Epidermal melanocyte (primary cell): ENCODE measurements around the gene CCNQ.

Experiments
- DNase-seq: peaks from one replicate; pipeline ENCODE4 v3.0.0; 2011; ENCODE audit warnings: low spot score; ENCODE audit not compliant: insufficient read length

Gene CCNQ

DNA sequence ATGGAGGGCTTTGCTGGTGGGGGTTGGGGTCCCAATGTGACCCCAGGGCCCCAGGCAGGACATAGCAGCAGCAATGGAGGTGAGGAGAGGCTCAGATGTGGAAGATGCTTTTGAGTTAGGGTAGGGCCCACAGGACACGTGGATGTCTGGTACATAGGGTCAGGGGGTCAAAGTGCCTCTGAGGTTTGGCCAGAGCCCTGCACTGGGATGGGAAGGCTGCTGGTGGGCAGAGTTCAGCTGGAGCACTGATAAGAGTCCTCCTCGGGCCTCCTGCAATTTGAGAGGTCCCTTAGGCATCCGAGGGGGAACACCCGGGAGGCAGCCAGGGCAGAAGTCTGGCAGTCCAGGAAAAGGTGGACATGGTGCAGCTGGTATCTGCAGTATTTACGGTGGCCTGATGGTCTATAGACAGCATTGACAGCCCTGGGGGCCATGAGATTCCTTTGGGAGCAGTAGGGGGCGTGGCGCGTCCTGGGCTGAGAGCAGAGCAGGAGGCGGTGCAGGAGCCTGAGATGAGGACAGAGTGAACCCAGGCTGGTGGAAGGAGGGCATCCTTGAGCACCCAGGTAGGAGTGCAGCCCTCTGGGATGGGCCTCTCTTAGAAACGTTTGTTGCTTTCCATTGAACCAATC lies 22.6 kb downstream of the CCNQ start:
- DNase-seq, result no peak

DNA sequence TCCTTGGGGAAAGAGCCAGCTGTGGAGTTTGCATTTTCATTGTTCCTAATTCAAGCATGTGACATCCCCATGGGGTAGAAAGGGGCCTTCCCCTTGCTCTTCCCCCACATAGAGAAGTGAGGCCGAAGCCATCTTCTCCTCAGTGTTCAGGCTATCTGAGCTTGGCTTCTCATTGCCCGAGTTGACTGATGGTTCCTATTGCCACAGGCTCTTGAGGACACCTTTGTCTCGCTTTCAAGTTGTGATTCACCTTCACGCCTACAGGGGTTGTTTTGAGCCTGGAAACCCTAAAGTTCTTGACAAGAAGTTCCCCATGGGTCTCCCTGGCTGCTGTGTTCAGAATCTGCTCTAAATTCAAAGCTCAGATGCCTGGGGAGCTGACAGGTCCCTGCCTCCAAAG lies 25.0 kb downstream of the CCNQ start:
- no peak for DNase-seq

DNA sequence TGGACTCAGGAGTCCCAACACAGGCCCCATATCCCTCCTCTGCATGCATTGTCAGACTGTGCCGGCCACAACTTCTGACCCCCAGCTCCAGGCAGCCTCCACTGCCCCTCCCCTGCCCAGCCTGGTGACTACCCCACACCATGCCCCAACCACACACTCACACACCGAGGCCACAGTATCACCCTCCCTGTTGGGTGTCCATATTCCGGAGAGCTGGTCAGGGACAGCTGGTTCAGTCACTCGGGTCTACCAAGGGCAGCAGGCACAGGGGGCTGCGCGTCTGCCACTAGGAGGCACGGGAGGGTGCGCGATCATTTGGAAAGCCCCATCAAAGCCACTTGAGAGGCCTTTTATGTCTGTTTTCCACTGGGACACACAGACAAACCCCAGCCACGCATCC lies 26.3 kb downstream of the CCNQ start:
- no peak for DNase-seq

DNA sequence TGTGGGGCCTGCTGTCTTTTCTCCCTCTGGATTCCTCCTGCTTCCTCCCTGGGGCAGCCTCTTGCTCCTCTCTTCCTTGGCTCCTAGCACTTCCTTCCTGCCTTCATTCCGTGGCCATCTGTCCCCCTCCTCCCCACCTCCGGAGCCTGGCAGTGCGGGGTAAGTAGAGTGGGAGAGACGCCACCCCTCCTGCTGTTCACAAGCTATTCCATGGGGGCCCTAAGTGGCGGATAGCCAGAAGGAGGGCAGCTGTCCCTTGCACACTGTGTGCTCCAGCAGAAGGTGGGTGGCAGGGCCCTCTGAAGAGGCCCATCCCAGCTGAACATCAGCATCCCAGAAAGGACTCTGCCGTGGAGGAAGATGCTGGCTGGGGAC lies 27.4 kb downstream of the CCNQ start:
- no peak for DNase-seq

DNA sequence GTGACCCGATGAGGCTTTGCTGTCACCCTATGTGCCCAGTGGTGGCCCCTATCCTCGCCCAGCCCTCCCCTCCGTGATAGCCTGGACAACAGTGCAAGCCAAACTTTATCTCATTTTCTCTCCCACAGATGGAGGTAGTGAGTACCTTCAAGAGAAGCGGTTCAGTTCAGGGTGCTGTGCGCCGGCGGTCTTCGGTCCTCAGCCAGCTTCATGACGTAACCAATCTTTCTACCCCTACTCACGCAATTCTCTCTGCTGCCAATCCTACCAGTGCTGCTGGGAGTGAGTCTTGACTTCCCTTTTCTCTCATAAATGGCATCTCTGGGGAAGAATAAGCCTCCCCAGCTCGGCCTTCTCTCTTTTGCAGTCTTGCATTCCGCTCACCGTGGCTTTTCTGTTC lies 29.5 kb downstream of the CCNQ start:
- no peak for DNase-seq

DNA sequence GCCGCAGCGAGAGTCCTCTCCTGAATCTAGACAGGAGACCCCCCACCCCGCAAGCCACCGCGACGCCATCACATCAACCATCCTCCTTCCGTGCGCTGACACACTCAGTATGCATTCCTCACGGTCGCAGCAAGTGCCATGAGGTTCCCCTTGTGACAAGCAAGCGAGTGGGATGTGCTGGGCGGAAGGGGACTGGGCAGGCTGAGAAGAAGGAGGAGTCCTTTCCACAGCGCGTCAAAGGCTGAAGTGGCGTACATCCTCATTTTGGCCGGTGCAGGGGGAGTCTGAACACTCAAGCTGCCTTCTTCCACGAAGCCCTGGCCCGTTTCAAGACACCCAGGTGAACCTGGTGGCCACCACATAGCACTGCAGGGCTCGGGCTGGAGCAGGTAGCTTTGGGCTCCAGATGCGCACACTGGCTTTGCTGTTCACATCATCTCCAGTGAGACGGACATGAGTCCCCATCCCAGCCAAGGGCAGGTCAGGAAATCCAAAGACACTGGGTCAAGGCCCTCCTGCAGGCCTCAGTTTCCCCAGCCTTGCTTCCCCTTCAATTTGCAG lies 30.4 kb downstream of the CCNQ start:
- no peak for DNase-seq

DNA sequence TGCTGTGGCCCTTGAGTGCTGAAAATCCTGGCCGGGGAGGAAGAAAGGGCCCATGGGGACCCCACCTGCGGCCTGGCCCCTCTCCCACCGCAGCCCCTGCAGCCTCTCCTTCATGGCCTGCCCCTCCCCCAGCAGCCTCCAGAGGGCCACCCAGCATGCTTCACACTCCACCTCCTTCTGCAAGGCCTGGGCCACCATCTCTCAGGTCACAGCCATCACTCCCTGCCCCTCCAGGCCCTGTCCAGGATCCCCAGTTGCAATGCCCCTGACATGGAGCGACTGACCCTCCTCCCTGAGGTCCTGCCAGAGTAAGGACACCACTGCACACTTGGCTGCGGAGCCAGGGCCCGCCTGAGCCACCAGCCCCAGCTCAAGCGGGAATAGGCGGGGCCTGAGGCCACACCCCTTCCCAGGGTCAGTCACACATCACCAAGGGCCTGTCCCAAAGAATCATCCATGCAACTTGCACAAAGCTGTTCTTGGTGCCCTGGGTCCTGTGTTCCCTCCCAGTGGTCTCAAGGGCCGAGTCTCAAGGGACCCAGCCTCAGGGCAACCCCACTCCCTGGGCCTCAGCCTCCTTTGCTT lies 32.9 kb downstream of the CCNQ start:
- no peak for DNase-seq

DNA sequence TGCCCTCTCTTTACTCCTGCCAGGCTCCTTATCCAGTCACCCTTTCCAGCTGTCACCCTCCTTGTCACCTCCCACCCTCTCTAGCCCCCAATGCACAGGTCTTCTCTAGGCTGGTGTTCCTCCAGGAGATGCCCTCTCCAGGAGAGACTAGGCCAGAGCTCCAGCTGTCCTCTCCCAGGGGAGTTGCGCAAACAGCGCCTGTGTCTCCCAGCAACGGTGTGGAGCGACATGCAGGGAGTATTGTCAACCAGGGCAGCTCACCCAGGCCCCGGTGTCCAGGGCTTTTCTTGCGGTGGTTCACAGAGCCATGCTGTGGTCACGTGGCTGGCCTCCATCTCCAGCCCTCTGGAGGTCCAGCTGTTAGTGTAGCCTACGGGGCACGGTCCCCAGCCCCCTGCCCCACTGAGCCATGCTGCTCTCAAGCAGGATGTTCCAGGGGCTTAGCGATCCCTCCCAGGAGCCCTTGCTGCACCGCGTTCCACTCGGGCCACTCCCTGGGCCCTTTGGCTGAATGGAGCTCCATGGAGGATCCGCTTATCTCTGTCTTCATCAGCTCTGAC lies 34.8 kb downstream of the CCNQ start:
- no peak for DNase-seq

DNA sequence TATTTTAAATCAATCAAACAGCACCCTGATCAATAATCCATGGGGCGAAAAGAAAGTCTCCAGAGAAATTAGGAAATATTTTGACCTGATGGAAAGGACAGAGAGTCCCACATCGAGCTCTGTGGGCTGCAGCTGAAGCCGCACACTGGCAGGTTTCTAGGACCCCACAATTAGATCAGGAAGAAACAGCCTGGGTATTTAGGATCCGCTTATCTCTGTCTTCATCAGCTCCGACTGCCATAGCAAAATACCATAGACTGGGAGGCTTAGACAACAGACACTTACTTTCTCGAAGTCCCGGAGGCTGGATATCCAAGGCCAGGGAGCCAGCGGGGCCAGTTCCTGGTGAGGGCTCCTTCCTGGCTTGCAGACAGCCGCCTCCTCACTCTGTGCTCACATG lies 36.4 kb downstream of the CCNQ start:
- DNase-seq, result no peak

DNA sequence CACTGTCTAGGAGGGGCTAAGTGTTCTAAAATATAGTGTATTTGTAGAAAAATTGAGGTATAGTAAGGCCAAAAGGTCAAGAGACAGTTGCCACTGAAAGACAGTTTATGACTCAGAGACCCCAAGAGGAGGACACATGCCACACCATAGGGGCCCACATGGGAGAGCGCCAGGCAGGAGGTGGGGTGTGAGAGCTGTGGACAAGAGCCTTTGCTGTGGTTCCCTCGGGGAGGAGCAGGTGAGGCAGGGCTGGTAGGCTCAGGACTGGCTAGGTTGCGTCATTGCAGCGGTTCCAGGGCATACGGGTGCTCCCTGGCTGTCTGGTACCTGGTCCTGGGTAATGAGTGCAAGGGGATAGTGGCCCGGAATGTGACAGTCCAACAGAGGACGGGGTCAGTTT lies 37.6 kb downstream of the CCNQ start:
- no peak for DNase-seq

DNA sequence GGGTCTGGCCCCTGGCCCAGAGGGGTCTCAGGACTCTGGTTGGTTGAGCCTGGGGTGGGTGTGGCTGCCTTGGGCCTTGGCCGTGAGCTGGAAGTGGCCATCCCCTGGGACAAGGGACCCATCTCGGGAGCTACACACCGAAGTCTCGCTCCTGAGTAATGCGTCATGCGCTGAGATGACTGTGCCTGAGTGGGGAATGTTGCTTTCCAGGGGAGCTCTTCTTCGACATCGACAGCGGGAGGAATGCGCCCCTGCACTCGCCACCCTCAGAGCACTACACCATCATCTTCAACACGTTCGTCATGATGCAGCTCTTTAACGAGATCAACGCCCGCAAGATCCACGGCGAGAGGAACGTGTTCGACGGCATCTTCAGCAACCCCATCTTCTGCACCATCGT lies 38.5 kb downstream of the CCNQ start:
- DNase-seq, result no peak

DNA sequence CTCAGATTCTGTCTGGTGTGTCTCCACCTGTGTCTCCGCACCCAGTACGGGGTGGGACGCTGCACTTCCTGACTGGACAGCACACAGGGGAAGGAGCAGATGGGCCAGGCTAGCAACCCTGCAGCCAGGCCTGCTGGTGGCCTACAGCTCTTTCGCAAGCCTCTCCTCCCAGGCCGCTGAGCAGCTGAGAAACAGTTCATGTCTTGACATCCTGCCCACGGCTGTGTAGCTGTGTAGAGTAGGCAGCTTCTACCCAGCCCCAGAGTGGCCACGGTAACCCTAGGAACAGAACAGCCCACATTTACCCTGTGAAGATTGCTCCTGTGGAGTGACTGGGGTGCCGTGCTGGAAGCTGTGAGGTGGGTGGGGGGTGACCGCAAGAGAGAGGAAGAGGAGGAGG lies 38.9 kb downstream of the CCNQ start:
- no peak for DNase-seq

DNA sequence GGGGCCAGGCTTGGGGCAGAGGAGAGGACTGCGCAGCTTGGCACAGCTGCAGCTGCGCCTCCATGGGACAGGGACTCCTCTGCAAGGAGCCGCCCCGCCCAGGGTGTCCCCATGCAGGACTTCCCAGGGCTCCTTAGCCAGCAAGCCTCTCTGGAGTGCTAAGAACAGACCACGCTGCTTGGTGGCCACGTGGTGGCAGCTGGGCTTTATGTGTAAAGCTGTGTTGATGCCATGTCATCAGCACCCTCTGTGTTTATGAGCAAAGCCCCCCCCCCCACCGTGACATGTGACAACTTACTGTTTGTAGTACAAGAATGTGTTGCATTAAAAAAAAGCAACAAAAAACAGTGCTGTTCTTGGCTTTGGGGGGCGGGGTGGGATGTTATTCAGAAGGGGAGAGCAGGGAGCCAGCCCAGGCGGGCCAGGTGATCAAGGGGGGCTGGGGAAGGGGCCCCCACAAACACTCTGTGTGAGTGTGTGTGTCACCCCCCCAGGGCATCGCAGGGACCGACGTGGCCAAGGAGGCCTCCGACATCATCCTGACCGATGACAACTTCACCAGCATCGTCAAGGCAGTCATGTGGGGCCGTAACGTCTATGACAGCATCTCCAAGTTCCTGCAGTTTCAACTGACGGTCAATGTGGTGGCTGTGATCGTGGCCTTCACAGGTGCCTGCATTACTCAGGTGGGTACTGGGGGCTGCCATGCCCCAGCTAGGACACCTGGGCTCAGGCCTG lies 41.2 kb downstream of the CCNQ start:
- no peak for DNase-seq

DNA sequence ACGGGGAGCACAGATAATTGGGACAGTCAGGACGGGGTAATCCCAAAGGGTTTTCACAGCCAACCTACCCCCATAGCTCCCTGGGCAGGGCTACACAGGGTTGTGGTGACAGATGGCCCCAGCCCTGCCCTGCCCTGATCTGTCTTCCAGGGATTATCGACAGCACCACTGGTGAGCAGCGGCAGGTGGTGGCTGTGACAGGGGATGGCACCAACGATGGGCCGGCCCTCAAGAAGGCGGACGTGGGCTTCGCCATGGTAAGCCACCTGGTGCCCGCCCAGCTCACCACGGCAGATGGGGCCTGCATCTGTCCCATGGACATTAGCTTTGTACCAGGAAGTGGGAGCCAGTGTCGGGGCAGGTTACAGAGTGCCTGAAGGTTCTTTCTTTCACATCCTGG lies 42.2 kb downstream of the CCNQ start:
- DNase-seq, result no peak

DNA sequence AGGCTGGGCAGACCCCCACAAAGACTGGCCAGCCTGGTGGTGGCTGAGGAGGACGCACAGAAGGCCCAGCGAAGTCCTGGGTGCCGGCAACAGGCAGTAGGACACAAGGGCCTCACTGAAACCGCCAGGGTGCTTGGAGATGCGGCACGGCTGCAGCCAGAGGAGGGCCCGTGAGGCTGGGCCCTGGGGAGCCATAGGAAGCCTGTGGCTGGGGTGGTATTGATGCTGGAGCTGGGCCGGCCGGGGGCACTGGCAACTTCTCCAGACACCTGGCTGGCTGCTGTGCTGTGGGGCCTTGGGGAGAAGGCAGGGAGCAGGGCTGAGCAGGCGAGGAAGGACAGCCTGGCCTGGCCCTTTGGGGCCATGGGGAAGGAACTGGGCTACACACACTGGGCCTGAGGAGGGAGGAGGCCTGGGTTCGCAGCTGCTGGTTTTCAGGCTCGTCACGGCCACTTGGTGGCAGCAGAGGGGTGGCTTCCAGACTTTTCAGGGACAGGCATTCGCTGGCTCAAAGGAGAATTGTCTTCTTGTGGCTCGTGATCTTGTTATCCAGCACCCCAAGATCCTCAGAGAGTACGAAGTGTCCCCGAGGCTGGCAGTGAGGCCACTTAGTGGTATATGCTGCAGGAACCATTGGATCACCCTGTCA lies 44.3 kb downstream of the CCNQ start:
- peak; percentile 74 for DNase-seq

DNA sequence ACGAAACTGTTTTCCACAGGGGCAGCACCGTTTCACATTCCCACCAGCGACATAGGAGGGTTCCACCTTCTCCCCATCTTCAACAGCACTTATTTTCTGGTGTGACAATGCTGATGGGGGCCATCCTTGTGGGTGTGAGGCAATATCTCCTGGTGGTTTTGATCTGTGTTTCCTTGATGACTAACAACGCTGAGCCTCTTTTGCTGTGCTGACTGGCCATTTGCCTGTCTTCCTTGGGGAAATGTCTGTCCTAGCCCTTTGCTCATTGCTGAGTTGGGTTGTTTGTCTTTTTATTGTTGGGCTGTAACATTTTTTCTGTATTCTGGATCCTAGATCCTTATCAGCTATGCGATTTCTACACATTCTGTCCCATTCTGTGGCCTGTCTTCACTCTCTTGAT lies 47.8 kb downstream of the CCNQ start:
- DNase-seq, result no peak

DNA sequence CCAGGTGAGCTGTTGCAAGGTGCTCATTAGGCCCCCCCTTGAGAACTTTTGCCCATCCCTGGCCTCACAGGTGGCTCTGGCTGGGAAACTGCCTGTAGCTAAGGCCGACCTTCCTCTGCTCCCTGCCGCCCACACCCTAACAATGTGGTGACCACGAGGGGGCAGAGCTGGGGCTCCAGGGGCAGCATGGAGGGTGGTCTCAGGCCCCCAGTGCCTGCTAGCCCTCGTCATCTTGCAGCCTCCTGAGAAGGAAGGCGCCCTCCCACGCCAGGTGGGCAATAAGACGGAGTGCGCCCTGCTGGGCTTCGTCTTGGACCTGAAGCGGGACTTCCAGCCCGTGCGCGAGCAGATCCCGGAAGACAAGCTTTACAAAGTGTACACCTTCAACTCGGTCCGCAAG lies 49.1 kb downstream of the CCNQ start:
- no peak for DNase-seq

DNA sequence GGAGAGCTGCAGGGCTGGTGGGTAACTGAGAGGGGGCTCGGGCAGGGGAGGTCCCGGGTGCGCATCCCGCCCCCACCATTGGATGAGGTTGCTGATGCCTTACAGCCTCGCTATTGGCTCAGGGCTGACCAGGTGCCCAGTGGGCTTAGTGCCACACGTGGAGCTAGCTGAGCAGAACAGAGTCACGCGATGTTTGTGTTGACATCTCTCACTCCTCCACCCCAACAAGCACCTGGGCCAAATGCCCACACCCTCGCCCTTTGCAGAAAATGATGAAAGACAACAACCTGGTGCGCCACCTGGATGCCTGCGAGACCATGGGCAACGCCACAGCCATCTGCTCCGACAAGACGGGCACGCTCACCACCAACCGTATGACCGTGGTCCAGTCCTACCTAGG lies 49.7 kb downstream of the CCNQ start:
- no peak for DNase-seq

DNA sequence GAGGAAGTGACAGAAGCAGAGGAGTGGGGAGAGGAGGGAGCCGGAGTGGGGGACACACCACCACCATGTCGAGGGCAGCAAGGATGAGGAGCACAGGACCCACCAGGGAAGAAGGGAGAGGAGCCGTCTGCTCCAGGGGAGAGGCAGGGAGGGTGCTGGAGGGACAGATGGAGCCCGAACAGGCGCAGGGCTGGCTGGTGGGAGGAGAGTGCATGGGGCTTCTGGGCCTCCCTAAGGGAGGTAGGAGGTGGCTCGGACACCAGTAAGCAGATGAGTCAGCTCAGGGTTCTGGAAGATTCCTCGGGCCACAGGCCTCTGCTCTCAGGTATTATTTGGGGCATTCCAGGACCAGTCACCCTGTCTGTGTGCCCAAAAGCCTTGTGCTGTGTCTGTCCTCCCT lies 51.7 kb downstream of the CCNQ start:
- DNase-seq, result no peak

DNA sequence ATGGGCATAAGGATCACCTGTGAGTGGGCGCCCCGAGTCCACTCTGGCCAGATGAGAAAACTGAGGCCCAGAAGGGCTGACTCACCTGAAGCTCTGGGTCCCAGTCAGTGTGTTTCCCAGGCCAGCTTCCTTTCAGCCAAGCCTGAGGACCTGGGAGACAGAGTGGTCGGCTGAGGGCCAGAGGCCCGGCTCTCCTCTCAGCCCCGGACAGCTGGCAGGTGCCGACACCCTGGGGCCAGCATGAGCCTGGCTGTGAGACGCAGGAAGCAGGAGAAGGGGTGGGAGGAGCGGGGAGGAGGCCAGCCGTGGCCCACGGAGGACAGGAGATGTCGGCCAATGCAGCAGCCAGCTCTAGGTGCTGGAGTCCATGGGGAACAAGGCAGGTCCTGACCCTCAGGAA lies 52.6 kb downstream of the CCNQ start:
- no peak for DNase-seq

DNA sequence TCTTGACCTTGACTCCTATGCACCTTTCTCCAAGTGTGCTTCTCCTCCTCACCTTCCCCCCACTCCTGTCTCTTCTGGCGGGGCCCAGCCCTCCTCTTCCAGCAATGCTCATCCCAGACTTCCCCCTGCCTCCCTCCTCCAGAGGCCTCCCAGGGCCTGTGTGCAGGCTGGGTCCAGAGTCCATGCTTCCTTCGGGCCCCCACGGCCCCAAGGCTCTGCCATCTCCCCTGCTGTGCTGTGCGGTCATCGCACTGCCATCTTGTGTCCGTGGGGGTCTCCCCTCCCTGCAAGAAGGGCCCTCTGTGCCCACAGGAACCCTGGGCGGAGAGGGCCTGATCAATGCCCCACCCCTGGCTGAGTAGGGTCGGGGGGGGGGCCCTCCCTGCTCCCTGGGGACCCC lies 54.2 kb downstream of the CCNQ start:
- no peak for DNase-seq

DNA sequence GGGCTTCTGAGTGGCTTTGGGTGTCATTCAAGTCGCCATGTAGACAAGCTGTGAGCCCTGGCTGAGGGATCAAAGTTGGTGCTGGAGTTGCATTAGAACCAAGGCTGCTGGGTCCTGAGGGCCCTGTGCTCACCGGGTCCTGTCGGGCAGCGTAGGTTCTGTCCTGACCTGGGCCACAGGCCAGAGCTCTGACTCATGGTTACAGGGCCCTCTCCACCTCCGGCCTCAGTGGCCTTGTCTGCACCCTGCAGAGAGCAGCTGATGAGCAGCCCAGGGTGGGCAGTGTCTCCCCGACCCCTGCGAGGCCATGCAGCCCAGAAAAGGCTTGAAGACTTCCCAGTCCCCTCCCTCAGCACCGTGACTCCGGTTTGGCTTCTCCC lies 59.0 kb downstream of the CCNQ start:
- DNase-seq, result no peak
